Measurements from ENCODE around the gene PON2.
"Not testable (repeated sequence)": the region's sequence is repeated elsewhere in the genome, so short reads cannot be mapped to it uniquely, and the experiment has no call there.

The PON2 gene

GRCh38 chr7:95398155-95398940 lies 36.5 kb downstream of the PON2 start:
- no peak for DNase-seq

GRCh38 chr7:95397381-95397780 lies 37.4 kb downstream of the PON2 start:
- DNase-seq: no peak

GRCh38 chr7:95396136-95397032 lies 38.4 kb downstream of the PON2 start, which contains the start of gene PON3:
Gene PON3 (minus strand): TSS chr7:95396375. CDS start chr7:95396350, 25 bp downstream.
- peak in 1 of 2 donors; percentile 8 for DNase-seq

DNA sequence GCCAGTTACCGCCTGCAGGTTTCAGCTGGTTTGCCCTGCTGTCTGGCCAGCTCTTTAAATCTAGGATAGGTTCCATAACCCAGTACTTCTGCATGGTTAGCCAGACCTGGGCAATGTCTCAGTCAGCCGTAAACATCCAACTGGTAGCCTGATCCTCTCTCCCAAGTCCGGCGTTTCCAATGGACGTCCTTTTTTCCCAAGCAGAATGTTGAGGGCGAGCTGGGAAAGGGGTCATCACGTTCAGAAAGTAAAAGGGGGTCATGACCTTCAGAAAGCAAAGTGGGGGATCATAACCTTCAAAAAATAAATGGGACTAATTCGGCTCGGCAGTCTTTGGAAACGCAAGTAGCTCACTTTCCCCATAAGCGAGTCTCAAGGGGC lies 39.1 kb downstream of the PON2 start:
- DNase-seq: no peak

GRCh38 chr7:95394370-95394769 lies 40.5 kb downstream of the PON2 start:
- DNase-seq: no peak

DNA sequence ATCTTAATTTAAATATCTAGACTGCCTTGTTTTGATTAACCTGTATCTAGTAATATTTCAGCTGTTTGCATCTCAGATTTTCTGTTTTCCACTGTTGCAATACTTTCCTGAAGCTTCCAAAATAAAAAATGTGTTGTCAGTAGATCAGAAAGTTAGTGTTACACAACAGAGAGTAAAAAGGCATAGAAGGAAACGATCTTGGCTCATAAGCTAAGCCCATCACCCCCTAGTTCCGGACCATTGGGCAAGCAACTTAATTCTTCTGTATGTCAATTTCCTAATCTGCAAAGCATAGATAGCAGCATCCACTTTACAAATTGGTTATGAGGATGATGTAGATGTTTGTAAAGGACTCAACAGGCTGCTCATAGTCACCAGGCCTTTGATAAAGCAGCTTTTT lies 43.1 kb downstream of the PON2 start:
- DNase-seq: no peak

DNA sequence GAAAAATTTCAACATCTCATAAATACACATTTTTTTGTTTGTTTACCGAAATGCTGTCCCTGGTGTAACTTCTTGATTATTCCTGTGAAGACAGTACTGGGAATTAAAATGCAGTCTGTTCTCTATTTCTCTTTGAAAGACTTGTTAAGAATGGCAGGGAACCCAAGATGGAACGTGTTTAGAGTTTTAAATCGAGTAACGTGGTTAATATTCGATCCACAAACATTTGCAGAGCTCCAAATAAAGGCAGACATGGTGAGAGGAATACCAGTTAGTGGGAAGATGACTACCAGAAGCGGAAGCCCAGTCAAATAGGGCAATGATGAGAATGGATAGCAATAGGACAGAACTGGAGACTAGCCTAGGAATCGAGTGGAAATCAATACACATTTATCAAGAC lies 45.3 kb downstream of the PON2 start:
- DNase-seq: no peak

GRCh38 chr7:95379457-95379856 lies 55.4 kb downstream of the PON2 start:
- not testable (repeated sequence) for DNase-seq

GRCh38 chr7:95376632-95377400 lies 58.0 kb downstream of the PON2 start:
- no peak for DNase-seq

DNA sequence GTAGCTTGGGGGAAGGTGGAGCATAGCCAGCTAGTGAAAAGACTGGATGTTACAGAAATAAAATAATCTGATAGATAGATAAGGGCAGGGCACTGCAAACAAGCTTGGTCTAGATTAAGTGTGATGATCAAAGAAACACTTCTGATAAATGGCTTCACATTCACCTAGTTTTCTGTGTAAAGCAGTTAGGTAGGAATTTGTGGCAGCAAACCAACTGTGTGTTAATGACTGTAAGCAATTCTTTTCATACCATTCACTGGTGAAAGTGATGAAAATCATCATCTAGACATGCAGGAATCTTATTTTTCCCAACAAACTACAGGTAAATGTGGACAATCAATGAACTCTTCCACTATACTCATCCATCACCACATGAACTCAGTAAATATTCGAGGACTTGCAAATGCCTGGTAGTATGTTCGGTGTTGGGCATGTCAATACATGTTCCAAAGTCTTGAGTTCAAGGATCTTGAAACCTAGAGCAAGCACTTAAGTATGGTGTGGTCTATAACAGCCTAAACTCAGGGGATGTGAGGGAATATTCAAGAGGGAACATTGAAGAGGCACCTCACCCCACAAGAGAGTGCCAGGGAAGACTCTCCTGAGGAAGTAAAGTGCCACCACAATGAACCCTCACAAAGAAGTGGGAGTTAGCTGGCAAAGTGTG lies 59.1 kb downstream of the PON2 start:
- no peak for DNase-seq

DNA sequence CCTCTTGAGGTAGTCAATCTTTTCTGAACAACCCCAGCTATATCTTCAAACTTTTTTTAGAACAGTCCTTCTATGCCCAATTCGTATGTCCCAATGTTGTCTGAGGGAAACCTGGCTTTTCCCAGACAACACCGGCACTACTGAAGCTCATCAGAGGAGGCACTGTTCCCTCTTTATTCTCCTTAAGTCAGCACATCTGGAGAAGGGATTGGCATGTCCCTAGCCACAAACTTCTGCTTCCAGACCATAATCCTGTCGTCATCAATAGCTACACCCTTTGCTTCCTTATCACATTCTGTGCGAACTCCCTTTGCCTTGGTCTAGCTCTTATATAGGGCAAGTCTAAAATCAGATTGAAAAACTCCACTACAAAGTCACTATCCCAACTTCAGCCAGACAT lies 61.5 kb downstream of the PON2 start:
- DNase-seq: no peak

DNA sequence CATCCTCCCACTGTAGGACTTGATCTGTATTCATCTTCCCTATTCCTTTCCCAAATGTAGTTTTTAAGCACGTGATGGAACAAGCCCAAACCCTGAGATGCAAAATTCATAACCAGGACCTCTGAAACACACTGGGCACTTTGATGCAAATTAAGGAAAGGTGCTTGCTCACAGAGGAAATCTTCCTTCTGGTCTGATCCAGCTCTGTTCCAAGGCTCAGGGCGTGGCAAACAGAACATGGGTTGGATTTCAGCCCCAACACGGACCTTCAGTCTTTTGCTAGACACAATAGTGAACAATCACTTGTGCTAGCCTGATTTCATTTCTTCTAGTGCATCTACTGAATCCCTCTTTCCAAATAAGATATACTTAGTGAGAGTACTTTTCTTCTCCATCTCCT lies 66.6 kb downstream of the PON2 start:
- DNase-seq: no peak

DNA sequence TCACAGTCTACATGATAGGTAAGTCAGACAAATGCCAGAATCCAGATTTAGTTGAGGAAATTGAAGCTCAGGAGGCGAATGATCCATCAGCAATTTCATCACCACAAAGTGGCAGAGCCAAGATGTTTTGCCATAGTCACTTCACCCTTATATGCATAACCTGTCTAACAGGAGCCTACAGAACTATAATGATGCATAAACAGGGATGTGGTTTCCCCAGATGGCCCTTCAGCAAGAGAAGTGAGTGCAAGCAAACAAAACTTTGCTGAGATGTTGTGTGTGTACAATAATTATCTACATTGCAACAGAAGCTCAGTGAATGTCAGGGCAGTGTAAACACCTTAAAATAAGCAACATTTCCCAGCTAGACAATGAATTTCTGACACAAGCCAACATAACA lies 67.2 kb downstream of the PON2 start:
- no peak for DNase-seq

- DNase-seq: no peak
Observed at GRCh38 chr7:95365151-95365550, 69.7 kb downstream of the PON2 start.

DNA sequence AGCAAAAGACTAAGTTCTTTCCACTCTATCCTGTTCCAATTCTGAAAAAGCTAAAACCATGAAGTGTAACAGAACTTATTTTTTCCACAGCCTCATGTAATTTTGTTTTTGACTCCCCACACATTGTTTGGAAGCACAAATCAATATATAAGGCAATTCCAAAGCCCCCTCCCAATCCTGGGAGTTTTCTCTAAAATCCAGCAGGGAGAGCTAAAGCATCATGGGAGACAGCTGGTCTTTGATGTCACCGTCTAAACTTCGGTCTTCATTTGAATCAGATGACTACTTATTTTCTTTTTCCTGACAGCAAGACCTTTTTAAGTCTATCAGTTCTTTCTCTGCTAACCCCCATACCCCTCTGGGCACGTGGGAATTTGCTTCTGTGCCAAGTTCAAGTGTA lies 77.2 kb downstream of the PON2 start:
- no peak for DNase-seq

Measured in inflammatory macrophage treated with lipopolysaccharide for 1 hour (primary cell).